Activated T-helper 1 cell treated with anti-CD3 and anti-CD28 coated beads, Interleukin-2, amount 50 U/mL, for 16 hours (primary cell): ENCODE data around the gene MYO15A.
A peak's percentile ranks its signal among the peaks of the same experiment; 100 is the strongest.

ENCODE experiments used
- DNase-seq, 2 donors: peaks; one replicate each; pipeline ENCODE4 v3.0.0-alpha.2; 2020; ENCODE audit warnings: low read depth in 1 of 2, low spot score in 1 of 2

Gene MYO15A

DNA sequence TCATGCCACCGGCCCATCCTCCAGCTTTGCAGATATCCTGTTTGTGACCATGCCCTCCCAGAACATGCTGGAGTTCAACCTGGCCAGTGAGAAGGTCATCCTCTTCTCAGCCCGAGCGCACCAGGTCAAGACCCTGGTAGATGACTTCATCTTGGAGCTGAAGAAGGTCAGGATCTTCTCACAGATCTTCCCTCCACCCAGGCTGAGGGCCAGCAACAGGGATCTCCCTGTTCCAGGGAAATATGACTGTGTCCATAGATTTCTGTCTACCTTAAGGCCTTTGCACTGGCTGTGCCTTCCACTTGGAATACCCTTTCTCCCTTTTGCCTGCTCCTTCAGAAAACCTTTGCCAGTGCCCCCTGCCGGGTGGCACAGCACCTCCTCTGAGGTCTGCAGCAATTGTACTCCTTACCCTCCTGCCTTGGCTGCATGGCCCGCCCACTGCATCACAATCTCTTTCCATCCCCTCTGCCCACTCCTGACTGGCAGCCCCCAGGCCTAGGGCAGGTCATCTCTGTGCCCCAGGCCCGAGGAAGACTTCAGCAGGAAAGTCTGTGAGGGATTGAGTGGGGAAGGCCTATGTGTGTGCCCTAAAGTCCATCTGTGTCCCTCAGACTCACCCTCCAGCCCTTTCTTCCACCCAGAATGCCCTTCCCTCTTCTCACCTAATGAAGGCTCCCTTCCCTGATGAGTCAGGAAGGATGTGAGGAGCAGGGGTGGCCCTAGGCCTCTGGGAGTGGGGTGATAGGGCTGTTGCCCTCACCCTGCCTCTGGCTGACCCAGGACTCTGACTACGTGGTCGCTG, 47.8 kb downstream of the MYO15A start:
- DNase-seq, result no peak

DNA sequence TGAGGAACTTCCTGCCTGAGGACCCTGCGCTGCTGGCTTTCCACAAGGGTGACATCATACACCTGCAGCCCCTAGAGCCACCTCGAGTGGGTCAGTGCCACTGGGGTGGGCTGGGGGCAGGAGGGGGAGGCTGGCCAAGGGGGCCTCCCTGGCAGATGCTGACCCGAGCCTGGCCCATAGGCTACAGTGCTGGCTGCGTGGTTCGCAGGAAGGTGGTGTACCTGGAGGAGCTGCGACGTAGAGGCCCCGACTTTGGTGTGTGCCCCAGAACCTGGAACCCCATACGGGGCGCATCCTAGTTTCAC, 48.4 kb downstream of the MYO15A start:
- no peak for DNase-seq

DNA sequence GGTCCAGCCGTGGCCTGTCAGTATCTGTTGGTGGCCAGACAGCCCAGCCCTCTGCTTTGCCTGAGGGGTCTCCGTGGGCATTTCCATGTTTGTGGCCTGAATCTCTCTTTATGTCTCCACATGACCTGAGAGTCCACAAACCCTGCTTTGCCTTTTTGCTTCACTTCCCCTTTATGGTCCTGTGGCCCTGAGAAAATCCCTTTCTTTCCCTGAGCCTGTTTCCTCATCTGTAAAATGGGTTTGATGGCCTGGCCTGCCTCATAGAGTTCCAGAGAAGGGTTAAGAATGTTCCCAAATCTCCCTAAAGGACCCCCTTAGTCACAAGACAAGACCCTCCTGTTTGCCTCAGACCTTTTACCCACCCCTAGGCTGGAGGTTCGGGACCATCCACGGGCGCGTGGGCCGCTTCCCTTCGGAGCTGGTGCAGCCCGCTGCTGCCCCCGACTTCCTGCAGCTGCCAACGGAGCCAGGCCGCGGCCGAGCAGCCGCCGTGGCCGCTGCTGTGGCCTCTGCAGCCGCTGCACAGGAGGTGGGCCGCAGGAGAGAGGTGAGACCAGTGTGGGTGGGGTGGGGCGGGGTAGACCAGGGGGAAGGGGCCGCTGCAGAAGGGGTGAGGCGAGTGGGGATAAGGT, 48.9 kb downstream of the MYO15A start:
- no peak for DNase-seq

DNA sequence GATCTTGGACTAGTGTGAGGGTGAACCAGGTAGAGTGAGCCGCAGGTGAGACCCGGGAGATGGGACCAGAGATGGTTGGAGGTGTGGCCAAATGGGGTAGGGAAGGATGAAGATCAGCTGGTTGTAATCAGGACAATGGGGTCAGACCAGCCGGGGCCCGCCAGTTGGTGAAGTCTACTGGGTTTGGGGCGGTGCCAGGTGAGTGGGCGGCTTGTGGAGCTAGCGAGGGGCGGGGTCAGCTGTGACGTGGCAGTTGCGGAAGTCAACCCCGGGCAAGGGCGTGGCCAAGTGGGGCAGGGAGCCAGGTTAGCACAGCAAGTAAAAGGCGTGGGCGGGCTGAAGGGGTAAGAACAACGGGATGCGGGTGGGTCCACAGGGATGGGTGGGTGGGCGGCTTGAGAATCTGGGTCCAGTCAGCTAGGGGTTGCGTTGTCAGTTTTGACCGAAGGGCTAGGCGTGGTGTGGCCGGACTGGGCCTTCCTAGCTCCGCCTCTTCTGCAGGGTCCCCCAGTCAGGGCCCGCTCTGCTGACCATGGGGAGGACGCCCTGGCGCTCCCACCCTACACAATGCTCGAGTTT, 49.6 kb downstream of the MYO15A start:
- DNase-seq, result peak; percentile 84 to 90

DNA sequence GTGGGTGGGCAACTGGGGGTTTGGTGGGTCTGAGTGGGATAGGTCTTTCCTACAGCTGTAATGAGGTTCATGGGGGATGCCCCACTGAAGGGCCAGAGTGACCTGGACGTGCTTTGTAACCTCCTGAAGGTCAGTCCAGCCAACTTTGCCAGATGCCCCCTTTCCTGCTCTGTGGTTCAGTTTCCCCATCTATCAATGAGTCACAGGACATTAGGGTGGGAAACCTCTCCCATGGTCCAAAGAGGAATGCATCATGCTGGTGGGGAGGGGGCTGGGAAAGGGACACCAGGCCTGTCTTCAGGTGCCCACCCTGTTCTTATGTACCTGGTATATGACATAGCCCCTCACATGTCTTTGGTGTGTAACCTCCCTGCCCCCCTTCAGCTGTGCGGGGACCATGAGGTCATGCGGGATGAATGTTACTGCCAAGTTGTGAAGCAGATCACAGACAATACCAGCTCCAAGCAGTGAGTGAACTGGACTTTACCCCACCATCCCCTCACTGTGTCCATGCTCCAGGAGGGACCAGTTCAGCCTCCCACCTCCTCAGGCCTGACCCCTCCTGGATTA, 51.1 kb downstream of the MYO15A start:
- DNase-seq, result no peak

DNA sequence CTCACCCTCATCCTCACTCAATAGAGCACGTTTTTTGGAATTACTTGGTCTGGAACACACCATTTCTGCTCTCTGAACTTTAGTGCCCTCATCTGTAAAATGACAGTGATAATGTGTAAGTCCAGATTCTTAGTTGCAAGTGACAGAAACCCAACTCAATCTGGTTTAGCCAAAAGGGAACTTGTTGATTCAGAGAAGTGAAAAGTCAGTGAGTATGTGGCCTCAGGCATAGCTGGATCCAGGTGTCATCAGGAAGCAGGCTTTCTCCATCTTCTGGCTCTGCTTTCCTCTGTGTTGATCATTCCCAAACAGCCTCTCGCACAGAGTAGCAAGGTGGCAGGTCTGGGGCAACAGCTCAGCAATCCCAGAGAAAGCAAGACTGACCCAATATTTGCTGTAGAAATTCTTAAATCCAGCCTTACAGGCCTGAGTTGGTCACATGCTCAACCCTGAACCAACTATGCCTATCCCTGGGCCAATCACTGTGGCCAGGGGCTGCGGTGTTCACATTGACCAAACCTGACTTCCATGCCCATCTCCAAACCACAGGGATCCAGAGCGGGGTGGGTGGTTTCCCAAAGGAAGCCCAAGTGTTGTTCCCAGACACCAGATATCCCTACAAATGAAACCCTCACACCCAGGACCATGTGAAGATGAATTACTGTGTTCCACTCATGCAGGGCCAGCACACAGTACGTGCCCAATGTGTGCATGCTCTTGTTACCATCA, 51.7 kb downstream of the MYO15A start:
- DNase-seq, result no peak

DNA sequence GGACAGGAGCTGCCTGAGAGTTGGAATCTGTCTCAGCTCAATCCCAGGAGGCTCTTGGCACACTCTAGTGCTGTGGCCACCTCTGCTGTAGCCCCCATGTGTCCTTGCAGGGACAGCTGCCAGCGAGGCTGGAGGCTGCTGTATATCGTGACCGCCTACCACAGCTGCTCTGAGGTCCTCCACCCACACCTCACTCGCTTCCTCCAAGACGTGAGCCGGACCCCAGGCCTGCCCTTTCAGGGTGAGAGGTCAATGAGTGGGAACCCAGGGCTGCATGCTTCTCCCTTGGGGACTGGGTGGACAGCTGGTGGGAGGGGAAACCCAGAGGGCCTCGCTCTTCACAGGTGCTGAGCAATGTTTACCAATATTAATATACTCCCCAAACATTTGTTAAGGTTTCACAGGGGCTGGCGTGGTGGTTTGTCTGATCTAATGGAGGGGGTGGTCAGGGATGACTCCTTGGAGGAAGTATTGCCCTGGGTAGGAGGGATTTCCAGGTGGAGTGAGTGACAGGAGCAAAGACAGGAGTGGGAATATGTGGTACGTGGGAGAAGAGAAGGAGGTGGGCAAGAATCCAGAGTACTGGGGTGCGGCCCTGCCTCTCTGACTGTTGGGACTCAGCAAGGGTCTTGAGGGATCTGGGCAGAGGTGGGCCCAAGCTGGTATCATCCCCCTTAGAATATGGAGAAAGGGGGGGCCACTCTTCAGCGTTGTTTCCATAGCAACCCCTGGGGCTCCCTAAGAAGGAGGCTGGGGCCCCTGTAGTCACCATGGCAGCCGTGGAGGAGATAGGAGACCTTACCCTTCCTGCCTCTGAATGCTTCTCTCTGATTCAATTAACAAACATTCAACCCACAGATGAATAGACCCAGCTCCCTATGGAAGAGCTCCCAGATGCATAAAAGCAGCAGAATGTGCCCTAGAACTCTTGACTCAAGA, 52.9 kb downstream of the MYO15A start:
- no peak for DNase-seq

DNA sequence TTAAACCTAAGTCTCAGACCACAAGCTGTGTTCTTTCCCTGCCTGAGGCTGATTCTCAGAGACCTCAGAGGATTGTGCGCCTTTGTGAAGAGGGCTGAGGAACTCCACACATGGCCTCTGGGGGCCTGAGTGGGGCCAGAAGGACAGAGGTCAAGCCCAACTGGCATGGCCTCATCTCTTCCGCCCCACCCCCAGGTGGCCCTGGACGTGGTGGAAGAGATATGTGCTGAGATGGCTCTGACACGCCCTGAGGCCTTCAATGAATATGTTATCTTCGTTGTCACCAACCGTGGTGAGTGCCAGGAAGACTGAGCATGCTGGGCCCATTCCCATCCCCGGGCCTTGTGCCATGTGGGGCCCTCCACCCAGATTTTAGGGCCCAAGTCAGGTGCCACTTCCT, 55.0 kb downstream of the MYO15A start:
- no peak for DNase-seq

DNA sequence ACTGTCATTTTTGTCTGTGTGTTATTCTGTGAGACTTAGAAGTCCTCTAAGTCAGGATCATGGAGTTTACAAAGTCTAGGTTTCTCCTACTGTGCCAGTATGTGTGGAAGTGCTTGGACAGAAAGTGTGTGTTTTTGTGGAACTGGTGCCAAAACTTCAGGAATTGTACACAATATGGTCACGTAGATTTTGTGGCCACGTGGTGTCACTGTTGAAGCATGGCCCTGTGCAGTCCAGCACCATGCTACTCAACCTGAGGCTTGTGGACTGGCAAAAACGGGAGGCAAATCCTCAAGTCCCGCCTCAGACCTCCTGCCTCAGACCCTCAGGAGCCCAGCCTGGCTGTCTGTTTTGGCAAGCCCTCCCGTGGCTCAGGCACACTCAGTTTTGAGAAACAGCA, 58.3 kb downstream of the MYO15A start:
- no peak for DNase-seq

DNA sequence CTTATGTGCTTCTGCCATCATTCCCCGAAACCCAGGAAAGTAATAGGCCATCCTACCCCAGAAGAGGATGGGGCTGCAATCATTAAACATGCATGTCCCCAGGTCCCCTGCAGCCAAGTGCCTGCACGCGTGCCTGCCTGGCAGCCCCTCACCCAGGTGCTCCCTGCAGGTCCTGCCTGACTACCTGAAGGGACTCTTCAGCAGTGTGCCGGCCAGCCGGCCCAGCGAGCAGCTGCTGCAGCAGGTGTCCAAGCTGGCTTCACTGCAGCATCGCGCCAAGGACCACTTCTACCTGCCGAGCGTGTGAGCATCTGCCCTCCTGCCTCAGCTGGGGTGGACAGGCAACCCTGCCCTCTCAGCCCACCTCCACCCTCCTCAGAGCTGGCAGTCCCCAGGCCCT, 58.9 kb downstream of the MYO15A start:
- DNase-seq, result no peak

DNA sequence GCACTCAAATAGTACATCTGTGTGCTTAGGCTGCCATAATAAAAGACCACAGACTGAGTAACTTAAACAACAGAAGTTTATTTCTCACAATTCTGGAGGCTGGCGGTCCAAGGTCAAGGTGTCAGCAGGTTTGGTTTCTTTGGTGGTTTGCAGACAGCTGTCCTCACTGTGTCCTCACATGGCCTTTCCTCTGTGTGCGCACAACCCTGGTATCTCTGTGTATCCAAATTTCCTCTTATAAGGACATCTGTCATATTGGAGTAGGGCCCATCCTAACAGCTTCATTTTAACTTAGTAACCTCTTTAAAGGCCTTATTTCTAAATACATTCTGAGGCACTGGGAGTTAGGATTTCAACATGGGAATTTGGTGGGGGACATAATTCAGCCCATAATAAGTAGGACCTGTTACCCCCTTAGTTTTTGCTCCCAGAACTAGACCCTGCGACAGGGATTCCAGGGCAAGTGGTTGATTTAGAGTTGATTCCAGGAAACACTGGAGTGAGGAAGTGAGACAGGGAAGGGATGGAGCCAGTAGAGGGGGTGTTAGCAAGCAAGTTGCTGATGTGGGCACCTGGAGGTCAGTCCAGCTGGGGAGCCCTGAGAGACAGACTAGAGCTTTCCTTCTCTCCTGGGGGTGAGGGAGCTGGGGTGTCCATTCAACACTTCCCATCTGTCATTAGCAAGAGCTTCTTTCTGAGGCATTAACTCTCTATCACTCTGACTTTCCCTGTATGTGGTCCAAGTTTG, 64.1 kb downstream of the MYO15A start:
- DNase-seq, result no peak

DNA sequence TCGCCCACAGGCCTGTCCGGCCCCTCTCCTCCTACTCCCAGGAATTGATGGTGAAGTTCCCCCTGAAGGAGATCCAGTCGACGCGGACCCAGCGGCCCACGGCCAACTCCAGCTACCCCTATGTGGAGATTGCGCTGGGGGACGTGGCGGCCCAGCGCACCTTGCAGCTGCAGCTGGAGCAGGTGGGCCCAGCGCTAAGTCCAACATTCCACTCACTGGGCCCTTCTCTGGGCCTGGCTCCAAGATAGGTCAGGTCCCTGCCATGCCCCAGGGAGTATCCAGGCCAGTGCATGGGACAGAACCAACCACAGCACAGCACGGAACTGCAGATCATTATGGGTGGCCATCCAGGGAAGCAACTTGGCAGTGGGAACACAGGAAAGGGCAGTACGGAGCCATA, 65.2 kb downstream of the MYO15A start:
- DNase-seq, result no peak

DNA sequence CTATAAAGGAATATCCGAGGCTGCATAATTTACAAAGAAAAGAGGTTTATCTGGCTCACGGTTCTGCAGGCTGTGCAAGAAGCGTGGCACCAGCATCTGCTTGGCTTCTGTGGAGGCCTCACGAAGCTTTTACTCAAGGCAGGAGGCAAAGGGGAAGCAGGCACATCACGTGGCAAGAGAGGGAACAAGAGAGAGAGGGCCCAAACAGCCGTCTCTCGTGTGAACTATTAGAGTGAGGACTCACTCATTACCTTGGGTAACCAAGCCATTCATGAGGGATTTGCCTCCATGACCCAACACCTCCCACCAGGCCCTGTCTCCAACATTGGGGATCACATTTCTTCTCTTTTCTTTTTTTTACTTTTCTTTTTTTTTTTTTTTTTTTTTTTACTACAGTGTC, 67.6 kb downstream of the MYO15A start:
- no peak for DNase-seq

DNA sequence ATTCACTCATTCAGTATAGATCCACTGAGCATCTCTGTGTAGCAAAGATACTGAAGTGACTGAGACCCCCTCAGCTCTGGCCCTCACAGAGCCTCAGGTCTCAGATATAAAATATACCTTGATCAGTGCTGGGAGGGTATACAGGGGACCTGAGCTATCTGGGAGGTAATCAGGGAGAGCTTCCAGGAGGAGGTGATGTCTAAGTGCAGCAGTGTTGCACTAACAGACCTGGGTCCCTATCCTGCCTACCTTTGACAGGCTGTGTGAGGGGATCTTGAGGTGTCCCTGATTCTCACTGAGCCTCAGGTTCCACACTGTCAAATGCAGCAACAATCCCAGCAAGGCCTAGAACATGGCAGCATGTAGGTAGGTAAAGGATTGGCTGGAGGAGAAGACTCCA, 68.6 kb downstream of the MYO15A start:
- DNase-seq, result no peak

DNA sequence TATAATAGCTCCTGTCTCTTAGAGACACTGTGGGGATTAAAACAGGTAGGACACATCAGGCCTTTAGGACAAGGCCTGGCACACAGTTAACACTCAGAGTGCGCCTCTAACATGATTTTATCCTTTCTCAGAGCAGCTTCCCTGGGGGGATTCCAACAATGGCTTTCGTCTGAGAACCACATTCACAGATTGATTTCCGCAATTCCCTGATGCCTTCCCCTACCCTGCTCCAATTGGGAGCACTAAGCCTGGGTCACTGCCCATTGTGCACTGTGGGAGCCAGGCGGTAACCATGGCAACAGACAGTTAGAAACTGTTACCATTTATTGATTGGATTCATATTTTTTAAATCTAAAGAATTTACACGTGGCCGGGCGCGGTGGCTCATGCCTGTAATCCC, 69.2 kb downstream of the MYO15A start:
- no peak for DNase-seq

DNA sequence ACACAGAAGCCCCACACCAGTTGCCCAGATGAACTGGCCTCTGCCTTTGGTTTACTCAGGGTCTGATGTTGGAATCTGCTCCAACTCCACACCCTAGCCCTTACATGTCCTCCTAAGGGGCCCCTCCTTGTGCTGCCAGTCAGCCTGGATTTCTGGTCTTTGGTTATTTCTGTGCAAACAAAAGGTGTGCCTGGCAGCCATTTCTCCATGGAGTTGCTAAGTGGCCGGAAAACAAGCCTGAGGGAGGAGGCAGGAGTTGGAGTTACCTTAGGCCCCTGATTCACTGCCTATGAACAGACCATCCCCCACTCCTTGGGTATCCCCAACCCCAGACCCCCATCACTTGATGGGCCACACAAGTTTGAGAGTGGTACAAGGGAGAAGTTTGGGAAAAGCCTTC, 70.6 kb downstream of the MYO15A start:
- no peak for DNase-seq

DNA sequence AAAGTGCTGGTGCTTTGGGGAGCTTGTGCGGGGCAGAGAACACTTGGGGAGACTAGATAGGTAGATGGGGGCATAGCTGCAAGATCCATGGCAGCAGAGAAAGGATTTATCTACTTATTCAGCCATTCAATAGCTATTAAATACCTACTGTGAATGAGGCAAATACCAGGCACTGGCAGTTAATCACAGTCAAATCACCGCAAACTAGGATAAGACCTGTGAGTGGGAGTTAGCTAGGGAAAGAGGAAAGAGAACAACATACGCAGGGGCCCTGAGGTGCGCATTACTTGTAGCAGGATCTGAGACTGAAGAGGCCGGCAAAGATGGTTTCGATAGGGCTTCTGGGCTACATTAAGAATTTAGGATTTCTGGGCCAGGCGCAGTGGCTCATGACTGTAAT, 71.2 kb downstream of the MYO15A start:
- no peak for DNase-seq

DNA sequence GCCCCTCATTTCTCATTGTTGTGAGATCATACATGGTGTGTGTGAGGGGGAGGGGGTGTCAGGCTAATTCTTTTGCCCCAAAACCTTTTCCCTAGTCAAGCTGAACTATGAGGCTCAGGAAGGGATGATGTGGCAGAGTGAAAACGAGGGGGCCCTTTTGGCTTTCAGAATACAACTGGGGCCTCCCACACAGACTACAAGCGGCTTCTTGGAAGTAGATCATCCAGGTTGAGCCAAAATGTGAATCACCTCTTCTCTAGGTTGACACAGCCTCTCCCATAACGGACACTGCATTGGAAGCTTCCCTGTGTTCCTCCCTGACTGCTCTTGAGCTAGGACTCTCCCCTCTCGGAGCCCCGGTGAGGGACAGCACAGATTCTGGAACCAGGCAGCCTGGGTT, 72.8 kb downstream of the MYO15A start:
- no peak for DNase-seq

DNA sequence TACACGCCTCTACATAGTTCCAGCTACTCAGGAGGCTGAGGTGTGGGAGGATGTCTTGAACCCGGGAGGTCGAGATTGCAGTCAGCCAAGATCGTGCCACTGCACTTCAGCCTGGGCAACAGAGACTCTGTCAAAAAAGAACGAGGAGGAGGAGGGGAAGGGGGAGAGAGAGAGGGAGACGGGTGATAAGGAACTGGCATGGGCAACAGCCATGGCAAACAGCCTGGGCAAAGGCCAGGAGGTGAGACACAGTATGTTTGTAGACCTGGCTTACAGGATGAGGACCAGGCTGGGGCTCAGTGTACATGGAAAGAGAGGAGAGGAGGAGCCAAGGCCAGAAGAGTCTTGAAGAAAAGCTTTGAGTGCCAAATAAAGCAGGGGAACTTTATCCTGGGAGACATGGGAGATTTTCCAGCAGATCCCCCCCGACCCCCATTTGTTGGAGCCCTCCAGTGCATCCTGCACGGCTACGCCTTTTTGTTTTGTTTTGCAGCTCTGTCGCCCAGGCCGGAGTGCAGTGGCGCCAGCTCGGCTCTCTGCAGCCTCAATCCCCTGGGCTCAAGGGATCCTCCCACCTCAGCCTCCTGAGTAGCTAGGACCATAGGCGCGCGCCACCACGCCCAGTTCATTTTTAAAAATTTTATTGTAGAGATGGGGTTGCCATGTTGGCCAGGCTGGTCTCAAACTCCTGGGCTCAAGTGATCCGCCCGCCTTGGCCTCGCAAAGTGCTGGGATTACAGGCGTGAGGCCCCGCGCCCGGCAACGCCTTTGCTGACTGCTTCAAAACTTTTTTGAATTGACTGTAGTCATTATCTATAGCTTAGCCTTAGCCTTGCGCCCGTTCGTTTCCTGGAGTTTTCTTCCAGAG, 73.8 kb downstream of the MYO15A start:
- DNase-seq, result peak in 1 of 2 donors; percentile 8
